HG02970 (cell line): ENCODE data around the gene MIER2.

ENCODE experiments used
- ATAC-seq: cut with Tn5 transposase; IDR thresholded peaks from one replicate; pipeline ENCODE4 v1.9.1; 2021; ENCODE audit warnings: mild to moderate bottlenecking, moderate library complexity, moderate number of reproducible peaks; ENCODE audit not compliant: unreplicated experiment, low FRiP score

The MIER2 gene

GRCh38 chr19:310781-311496, 33.7 kb downstream of the MIER2 start:
- no peak for ATAC-seq

- no peak for ATAC-seq
Observed at GRCh38 chr19:310141-310651, 34.4 kb downstream of the MIER2 start.

GRCh38 chr19:309206-309565, 35.4 kb downstream of the MIER2 start:
- no peak for ATAC-seq

GRCh38 chr19:308471-309205, 36.0 kb downstream of the MIER2 start:
- no peak for ATAC-seq

DNA sequence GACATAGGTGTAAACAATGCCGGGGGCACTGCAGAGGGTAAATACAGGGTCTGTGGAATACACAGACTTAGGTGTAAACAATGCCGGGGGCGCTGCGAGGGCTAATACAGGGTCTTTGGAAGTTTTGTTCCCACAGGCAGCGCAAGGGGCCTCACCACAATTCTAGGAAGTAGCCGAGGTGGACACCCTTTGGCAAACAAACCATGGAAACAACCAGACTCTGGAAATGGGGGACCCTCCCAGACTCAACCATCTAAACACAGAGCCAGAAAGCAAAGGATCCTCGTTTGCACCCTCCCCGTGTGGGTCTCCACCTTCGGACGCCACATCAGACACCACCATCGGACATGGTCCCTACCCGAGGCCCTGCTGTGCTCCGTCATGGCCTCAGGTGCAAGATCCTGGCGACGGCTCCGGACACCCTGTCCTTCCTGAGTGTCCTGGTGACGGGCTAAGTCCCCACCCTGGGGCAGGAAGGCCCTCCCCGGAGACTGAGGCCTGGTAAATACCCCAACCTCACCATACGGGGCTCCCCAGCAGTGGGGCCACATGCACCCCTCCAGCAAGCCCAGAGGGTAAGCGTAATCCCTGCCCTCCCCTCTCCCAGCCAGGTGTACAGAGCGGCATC, 36.7 kb downstream of the MIER2 start:
- ATAC-seq, result no peak

DNA sequence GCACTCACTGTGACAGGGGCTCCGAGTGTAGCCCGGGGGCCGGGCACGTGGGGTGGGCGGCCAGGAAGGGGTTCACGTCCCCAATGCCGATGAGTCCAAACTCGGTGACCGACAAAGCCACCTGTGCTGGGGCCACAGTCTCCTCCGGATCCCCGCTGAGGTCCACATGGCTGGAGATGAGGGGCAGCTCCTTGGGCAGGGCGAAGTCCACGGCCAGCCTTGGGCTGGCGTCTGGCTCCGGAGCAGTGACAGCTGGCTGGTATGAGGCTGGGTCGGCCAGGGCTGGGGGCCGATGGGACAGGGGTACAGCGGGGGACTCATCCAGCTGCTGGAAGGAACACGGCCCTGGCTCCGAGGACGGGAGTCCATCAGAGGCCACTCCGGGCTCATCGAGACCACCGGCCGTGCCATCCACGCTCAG, 37.5 kb downstream of the MIER2 start:
- no peak for ATAC-seq

DNA sequence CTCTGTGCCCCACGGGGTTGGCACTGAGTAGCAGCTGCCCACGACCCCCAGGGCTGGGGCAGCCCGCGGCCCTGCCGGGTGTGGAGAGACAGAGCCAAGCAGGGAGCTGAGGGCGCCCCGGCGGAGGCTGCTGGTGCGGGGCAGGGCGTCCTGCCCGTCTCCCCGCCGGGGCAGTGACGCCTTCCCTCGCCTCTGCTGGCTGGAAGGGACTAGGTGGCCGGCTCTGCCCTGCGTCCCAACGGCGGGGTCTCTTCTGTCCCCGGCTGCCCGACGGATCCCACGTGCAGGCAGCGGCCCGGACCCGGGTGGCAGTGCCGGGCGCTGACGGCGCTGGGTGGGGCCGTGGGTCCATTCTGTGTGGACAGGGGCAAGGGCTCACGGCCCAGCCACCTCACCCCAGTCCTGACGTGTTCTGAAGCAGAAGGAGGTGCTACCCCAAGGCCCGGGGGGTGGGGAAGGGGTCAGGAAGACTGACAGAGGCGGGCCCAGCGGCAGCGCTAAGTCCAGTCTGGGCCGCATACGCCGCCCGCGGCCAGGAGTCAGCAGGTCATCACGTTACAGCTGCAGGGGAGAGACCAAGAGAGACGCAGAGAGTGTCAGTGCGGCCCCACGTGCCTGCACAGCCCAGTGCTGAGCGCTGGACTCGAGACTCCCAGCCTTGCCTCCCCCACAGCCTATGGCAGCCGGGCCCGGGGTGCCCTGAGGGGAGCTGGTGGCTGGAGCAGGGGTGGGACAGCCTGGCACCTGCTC, 38.3 kb downstream of the MIER2 start:
- ATAC-seq, result no peak

DNA sequence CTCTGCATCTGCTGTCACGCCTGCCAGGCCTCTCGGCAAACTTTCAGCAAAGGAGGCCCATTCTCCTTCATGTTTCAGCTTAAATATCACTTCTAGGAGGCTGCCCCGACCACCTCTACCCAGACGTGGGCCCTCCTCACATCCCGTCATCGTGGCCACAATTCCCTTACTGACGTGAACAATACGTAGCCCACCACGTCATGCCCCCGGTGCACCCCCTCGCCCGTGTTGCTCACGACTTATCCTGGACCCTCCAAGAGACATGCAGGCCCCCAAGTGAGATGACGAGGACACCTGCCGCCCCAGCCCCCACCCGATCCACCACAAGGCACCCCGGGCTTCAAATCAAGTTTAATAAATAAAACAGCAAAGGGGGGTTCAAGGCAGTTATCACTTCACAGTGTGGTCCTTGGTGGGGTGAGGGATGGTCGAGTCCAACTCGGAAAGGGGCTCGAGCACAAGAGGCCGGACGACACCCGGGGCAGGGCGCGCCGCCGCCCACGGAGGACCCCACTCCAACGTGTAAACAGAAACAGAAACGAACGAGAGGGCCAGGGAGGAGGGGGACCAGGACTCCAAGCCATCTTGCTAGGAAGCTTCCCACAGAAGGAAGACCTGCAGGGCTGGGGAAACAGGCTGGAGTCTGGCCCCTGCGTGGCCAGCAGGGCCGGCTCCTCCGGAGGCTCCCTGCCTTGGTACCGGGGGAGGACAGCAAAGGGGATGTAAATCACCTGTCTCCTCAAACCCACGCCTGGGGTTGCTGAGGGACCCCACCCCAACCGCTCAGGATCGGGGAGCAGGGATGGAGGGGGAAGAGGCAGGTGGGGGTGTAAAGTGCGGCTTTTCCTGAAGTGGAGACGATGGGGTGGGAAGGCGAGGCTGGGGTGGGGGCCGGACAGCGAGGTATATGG, 39.1 kb downstream of the MIER2 start:
- ATAC-seq, result no peak

GRCh38 chr19:296476-297225, 47.9 kb downstream of the MIER2 start:
- no peak for ATAC-seq

- ATAC-seq, result no peak
Observed at GRCh38 chr19:295687-296370, 48.8 kb downstream of the MIER2 start.

- no peak for ATAC-seq
Observed at GRCh38 chr19:294946-295686, 49.5 kb downstream of the MIER2 start.

DNA sequence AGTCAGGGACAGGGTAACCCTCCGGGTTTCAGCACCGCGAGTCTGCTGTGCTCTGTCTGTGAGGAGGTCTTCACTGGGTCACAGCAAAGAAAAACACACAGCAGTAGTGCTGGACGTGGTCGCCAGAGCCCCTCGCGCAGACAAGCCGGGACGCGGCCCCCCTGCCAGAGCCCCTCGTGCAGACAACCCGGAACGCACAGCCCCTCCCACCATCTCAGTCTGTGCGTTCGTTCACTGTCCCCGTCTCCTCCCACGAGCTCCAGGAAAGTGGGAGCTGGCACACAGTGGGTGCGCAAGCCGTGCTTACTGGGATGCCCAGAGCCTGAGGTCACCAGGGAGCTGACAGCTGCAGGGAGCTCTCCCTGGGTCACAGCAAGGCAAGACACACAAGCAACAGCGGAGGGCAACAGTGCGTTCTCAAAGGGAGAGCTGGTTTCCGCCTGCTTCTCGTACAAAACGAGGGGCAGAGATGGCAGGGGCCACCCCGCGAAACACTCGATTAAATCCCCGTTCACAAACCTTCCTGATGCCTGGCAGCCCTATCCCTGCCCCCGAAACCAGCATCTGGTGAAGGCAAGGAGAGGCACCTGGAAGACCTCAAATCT, 50.2 kb downstream of the MIER2 start:
- ATAC-seq, result no peak

DNA sequence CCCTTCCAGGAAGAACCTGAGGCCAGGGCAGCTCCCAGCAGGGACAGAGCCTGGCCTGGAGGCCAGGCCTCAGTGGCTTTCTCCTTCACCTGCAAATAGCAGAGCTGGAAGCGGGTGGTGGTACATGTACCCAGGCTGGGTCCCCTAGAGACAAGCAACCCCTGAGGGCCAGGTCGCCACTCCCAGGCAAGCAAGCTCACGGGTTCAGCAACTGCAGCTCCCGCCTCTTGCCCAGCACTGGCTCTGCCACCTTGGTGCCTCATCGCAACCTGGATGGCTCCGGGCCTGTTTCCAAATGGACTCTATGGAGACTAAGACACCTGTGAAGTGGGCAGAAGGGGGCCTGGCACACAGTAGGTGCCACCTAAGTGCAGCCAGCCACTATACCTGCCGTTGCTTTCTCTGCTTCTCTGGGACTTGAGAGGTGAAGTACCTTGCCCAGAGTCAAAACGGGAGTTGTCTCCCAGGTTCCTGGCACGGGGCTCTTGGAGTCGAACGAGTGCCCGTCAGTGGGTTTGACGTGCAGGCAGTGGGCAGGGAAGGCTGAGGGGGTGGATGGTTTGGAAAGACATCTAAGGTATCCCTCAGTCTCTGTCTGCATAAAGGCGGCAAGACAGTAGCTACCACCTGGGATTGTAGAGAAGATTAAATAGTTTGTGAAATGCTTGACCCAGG, 51.0 kb downstream of the MIER2 start:
- no peak for ATAC-seq

DNA sequence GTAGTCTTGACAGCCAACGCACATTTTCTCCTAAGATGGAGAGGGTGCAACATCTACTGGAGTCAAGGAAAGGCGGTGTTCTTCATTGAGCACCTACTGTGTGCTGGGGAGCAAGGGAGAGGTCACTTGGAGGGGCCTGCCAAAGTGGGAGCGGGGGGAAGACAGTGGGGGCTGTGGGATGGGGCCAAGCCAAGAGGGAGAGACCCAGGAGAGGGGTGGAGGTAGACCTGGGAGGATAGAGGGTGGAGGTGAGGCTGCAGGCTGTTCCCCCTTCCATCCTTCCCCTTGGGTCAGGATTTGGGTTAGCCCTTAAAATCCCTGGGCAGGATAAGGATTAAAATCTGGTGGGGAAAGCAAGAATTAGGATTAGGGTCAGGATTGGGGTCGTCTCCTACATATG, 51.6 kb downstream of the MIER2 start:
- no peak for ATAC-seq

GRCh38 chr19:292281-292884, 52.2 kb downstream of the MIER2 start:
- ATAC-seq, result no peak

- no peak for ATAC-seq
Observed at GRCh38 chr19:291561-292280, 52.9 kb downstream of the MIER2 start.
